ENCODE data around the gene CCL22.

DNA sequence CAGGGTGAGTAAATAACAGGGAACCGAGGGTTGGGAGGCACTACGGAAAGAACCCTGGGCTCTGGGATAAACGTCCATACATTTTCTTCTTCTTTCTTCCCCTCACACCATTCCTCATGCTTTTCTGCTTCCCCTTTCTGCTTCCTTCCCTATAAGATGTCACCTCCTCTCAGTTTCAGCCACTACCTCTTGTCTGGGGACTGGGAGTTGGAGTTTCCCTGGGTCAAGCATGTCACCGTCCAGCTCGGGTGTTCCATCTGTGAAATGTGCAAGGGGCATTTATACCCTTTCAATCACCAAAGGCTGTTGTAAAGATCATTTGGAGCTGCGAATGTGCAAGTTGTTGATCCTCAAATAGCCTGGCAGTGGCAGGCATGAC, 17.5 kb upstream of the CCL22 start:
- TF ChIP-seq EZH2 (IDR thresholded peaks at IDR 0.05) (no peak), POLR2AphosphoS5 (IDR thresholded peaks at IDR 0.05; ENCODE audit: borderline replicate concordance, low read depth, low read length) (no peak)
